WTC11 (cell line): ENCODE measurements around the gene EGR1. TPM values are rescaled to one million over a fixed set of nuclear protein-coding genes. Genes with fewer than 3 reads are reported as not detected.

ENCODE experiments used
- ATAC-seq: fragments of 200-7000 bp; cut with Tn5 transposase; 2 replicates; pipeline ENCODE4 v1.10.0; 2021; ENCODE audit warnings: mild to moderate bottlenecking, moderate library complexity
- CTCF ChIA-PET: fragments of 300-600 bp; sonication (Branson Sonifier 250); formaldehyde crosslinking; loops from one replicate; lab custom pipeline; 2021; ENCODE audit warnings: antibody characterized with exemption; lab: Charles Lee
- POLR2A ChIA-PET: fragments of 350-600 bp; sonication (Branson Sonifier 250); formaldehyde crosslinking; loops from one replicate; lab custom pipeline; 2021; ENCODE audit warnings: antibody characterized with exemption; lab: Charles Lee
- DNase-seq: peaks from one replicate; pipeline ENCODE4 v3.0.0; 2021; ENCODE audit warnings: low spot score
- H3K27ac Mint-ChIP-seq: 2 replicates; pipeline ENCODE4 v1.8.0; 2021; ENCODE audit warnings: mixed read lengths
- H3K27me3 Mint-ChIP-seq: 2 replicates; pipeline ENCODE4 v1.8.0; 2021; ENCODE audit warnings: low read depth, mild to moderate bottlenecking, moderate library complexity, mixed read lengths
- H3K36me3 Mint-ChIP-seq: 2 replicates; pipeline ENCODE4 v1.8.0; 2021; ENCODE audit warnings: mixed read lengths
- H3K4me1 Mint-ChIP-seq: 2 replicates; pipeline ENCODE4 v1.8.0; 2022; ENCODE audit warnings: mixed read lengths
- H3K4me3 Mint-ChIP-seq: 2 replicates; pipeline ENCODE4 v1.8.0; 2021; ENCODE audit warnings: mild to moderate bottlenecking, moderate library complexity, mixed read lengths
- H3K9me3 Mint-ChIP-seq: 2 replicates; pipeline ENCODE4 v1.8.0; 2021; ENCODE audit warnings: mixed read lengths
- AR ChIP-seq: fragments of 250-450 bp; sonication (Bioruptor Pico); IDR thresholded peaks from 2 replicates; pipeline ENCODE4 v1.9.0; 2021; ENCODE audit warnings: mild to moderate bottlenecking
- ATF6 ChIP-seq: sonication (generic); formaldehyde crosslinking; IDR thresholded peaks from 2 replicates; pipeline ENCODE4 v1.8.1; 2023; ENCODE audit warnings: mild to moderate bottlenecking, missing genetic modification reagents
- CBFB ChIP-seq: sonication (generic); formaldehyde crosslinking; IDR thresholded peaks from 2 replicates; pipeline ENCODE4 v1.8.1; 2022; ENCODE audit warnings: mild to moderate bottlenecking, low read depth, missing genetic modification reagents
- CREM ChIP-seq: sonication (generic); formaldehyde crosslinking; IDR thresholded peaks from 2 replicates; pipeline ENCODE4 v1.8.1; 2022; ENCODE audit warnings: mild to moderate bottlenecking, missing genetic modification reagents, moderate library complexity
- E2F5 ChIP-seq: sonication (generic); formaldehyde crosslinking; IDR thresholded peaks from 2 replicates; pipeline ENCODE4 v1.8.1; 2022; ENCODE audit warnings: mild to moderate bottlenecking, moderate library complexity, missing genetic modification reagents
- HMGXB4 ChIP-seq: sonication (generic); formaldehyde crosslinking; IDR thresholded peaks from 2 replicates; pipeline ENCODE4 v1.8.1; 2023; ENCODE audit warnings: mild to moderate bottlenecking, moderate library complexity, missing genetic modification reagents
- JAZF1 ChIP-seq: fragments of 250-450 bp; sonication (Bioruptor Pico); IDR thresholded peaks from 2 replicates; pipeline ENCODE4 v1.9.0; 2021; ENCODE audit warnings: moderate library complexity, mild to moderate bottlenecking, inconsistent platforms
- NFATC4 ChIP-seq: fragments of 250-450 bp; sonication (Bioruptor Pico); IDR thresholded peaks from 2 replicates; pipeline ENCODE4 v1.9.0; 2021; ENCODE audit warnings: mild to moderate bottlenecking
- NR2C2 ChIP-seq: sonication (generic); formaldehyde crosslinking; IDR thresholded peaks from 2 replicates; pipeline ENCODE4 v1.8.0; 2022; ENCODE audit warnings: mild to moderate bottlenecking, missing genetic modification reagents
- NR3C1 ChIP-seq: sonication (generic); formaldehyde crosslinking; conservative IDR thresholded peaks from 2 replicates; pipeline ENCODE4 v1.8.1; 2023; ENCODE audit warnings: low read depth, mild to moderate bottlenecking, missing genetic modification reagents
- SOX15 ChIP-seq: fragments of 250-450 bp; sonication (Bioruptor Pico); IDR thresholded peaks from 2 replicates; pipeline ENCODE4 v1.9.0; 2021; ENCODE audit warnings: mild to moderate bottlenecking
- USF2 ChIP-seq: sonication (generic); formaldehyde crosslinking; IDR thresholded peaks from 2 replicates; pipeline ENCODE4 v1.8.1; 2023; ENCODE audit warnings: mild to moderate bottlenecking, missing genetic modification reagents, moderate library complexity
- ZNF263 ChIP-seq: sonication (generic); formaldehyde crosslinking; IDR thresholded peaks from 2 replicates; pipeline ENCODE4 v1.8.1; 2022; ENCODE audit warnings: low read depth, mild to moderate bottlenecking, moderate library complexity, missing genetic modification reagents
- ZNF317 ChIP-seq: sonication (generic); formaldehyde crosslinking; IDR thresholded peaks from 2 replicates; pipeline ENCODE4 v1.8.1; 2023; ENCODE audit warnings: low read depth, mild to moderate bottlenecking, moderate library complexity, missing genetic modification reagents, borderline replicate concordance
- total RNA-seq: library from RNA; stranded (reverse); gene quantifications from 3 replicates; pipeline ENCODE4 v1.2.3, GENCODE V29; 2021
- TF ChIP-seq, protein P1 (sequence below): sonication (generic); formaldehyde crosslinking; IDR thresholded peaks from 2 replicates; pipeline ENCODE4 v1.8.0; 2022; ENCODE audit warnings: mild to moderate bottlenecking, missing genetic modification reagents
- TF ChIP-seq, protein P2 (sequence below): sonication (generic); formaldehyde crosslinking; IDR thresholded peaks from 2 replicates; pipeline ENCODE4 v1.8.0; 2022; ENCODE audit warnings: mild to moderate bottlenecking, missing genetic modification reagents
- TF ChIP-seq, protein P3 (sequence below): sonication (generic); formaldehyde crosslinking; IDR thresholded peaks from 2 replicates; pipeline ENCODE4 v1.8.1; 2023; ENCODE audit warnings: mild to moderate bottlenecking, missing genetic modification reagents
- TF ChIP-seq, protein P4 (sequence below): fragments of 250-450 bp; sonication (Bioruptor Pico); IDR thresholded peaks from 2 replicates; pipeline ENCODE4 v1.9.0; 2021; ENCODE audit warnings: mild to moderate bottlenecking
- TF ChIP-seq, protein P5 (sequence below): fragments of 250-450 bp; sonication (Bioruptor Pico); IDR thresholded peaks from 2 replicates; pipeline ENCODE4 v1.9.0; 2021; ENCODE audit warnings: moderate library complexity, mild to moderate bottlenecking, inconsistent platforms, borderline replicate concordance

The EGR1 gene
- total RNA-seq, 1 experiment from 2014 or later, result 15.7 TPM

- no peak for TF ChIP-seq HMGXB4 (CRISPR knock-in tag)
- no peak for TF ChIP-seq CBFB (CRISPR knock-in tag)
- TF ChIP-seq, protein P1, sequence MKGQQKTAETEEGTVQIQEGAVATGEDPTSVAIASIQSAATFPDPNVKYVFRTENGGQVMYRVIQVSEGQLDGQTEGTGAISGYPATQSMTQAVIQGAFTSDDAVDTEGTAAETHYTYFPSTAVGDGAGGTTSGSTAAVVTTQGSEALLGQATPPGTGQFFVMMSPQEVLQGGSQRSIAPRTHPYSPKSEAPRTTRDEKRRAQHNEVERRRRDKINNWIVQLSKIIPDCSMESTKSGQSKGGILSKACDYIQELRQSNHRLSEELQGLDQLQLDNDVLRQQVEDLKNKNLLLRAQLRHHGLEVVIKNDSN (CRISPR knock-in tag), result no peak
- TF ChIP-seq NFATC4, result no peak
- TF ChIP-seq, protein P2, sequence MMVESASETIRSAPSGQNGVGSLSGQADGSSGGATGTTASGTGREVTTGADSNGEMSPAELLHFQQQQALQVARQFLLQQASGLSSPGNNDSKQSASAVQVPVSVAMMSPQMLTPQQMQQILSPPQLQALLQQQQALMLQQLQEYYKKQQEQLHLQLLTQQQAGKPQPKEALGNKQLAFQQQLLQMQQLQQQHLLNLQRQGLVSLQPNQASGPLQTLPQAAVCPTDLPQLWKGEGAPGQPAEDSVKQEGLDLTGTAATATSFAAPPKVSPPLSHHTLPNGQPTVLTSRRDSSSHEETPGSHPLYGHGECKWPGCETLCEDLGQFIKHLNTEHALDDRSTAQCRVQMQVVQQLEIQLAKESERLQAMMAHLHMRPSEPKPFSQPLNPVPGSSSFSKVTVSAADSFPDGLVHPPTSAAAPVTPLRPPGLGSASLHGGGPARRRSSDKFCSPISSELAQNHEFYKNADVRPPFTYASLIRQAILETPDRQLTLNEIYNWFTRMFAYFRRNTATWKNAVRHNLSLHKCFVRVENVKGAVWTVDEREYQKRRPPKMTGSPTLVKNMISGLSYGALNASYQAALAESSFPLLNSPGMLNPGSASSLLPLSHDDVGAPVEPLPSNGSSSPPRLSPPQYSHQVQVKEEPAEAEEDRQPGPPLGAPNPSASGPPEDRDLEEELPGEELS (CRISPR knock-in tag), result no peak
- no peak for TF ChIP-seq JAZF1 (CRISPR knock-in tag)
- TF ChIP-seq NR3C1 (CRISPR knock-in tag), result no peak
- TF ChIP-seq, all 79 proteins: peak for 0
These were observed 12.6 kb upstream of the EGR1 start (continued) for GRCh38 chr5:138452720-138453119.

DNA sequence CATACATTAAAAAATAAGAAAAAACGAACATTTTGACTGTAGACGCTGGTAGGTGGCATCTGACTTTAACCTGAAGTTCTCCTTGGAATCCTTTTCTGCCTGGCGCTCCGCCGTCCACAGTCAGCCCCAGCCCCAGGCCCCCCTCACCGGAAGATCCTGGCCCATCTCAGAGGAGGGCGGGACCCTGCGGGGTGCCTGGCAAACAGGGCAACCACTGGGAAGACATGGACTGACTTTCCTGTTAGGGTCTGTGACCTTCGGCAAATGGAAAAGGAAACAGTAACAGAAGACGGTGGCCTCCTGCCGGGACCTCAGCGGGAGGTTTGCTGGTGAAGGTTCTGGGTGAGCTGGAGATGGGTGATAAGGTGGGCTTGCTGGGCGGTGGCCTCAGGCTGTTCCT is 11.7 kb upstream of the EGR1 start:
- ATAC-seq (no peak), DNase-seq (no peak)
- no peaks in the 10 kb centered on the region; the same call in 1 of the 2 replicates for H3K27me3 Mint-ChIP-seq
- no peak overlapping the region for H3K27ac Mint-ChIP-seq
- H3K9me3 Mint-ChIP-seq, result no peaks in the 10 kb centered on the region
- H3K4me1 Mint-ChIP-seq, result peaks cover 31% of the 10 kb centered on the region
- CTCF ChIA-PET, result interaction anchor here (5.9 to 13.9 kb wide), 2 partner anchors 48 to 50 kb away, joined by 154 to 254 read pairs; no protein-coding TSS in a partner anchor
- no peaks in the 10 kb centered on the region for H3K36me3 Mint-ChIP-seq
- H3K4me3 Mint-ChIP-seq, result no peak overlapping the region
- POLR2A ChIA-PET, result no interaction called here
- TF ChIP-seq CREM (CRISPR knock-in tag) (no peak), ZNF263 (CRISPR knock-in tag) (no peak), NR2C2 (CRISPR knock-in tag) (no peak), AR (CRISPR knock-in tag) (no peak), USF2 (no peak), SOX15 (CRISPR knock-in tag) (no peak), E2F5 (CRISPR knock-in tag) (no peak), ATF6 (CRISPR knock-in tag) (no peak), ZNF317 (CRISPR knock-in tag) (no peak)
- TF ChIP-seq, protein P3, sequence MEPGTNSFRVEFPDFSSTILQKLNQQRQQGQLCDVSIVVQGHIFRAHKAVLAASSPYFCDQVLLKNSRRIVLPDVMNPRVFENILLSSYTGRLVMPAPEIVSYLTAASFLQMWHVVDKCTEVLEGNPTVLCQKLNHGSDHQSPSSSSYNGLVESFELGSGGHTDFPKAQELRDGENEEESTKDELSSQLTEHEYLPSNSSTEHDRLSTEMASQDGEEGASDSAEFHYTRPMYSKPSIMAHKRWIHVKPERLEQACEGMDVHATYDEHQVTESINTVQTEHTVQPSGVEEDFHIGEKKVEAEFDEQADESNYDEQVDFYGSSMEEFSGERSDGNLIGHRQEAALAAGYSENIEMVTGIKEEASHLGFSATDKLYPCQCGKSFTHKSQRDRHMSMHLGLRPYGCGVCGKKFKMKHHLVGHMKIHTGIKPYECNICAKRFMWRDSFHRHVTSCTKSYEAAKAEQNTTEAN (CRISPR knock-in tag), result no peak
- TF ChIP-seq, protein P4, sequence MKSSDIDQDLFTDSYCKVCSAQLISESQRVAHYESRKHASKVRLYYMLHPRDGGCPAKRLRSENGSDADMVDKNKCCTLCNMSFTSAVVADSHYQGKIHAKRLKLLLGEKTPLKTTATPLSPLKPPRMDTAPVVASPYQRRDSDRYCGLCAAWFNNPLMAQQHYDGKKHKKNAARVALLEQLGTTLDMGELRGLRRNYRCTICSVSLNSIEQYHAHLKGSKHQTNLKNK (CRISPR knock-in tag), result no peak
- TF ChIP-seq, protein P5, sequence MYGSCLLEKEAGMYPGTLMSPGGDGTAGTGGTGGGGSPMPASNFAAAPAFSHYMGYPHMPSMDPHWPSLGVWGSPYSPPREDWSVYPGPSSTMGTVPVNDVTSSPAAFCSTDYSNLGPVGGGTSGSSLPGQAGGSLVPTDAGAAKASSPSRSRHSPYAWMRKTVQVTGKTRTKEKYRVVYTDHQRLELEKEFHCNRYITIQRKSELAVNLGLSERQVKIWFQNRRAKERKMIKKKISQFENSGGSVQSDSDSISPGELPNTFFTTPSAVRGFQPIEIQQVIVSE (CRISPR knock-in tag), result no peak
- TF ChIP-seq, protein P2 (CRISPR knock-in tag), result no peak
